Endodermal cell (in vitro differentiated cells): ENCODE measurements around the gene ZIC2. TPM values are rescaled to one million over a fixed set of nuclear protein-coding genes. Genes with fewer than 3 reads are reported as not detected.

Experiments
- DNase-seq: peaks from one replicate; pipeline ENCODE4 v3.0.0-alpha.2; 2017
- H3K27ac ChIP-seq: 2 replicates; pipeline ENCODE4 v1.5.1; 2013; ENCODE audit warnings: mild to moderate bottlenecking, low read depth, low read length, moderate library complexity
- H3K27me3 ChIP-seq: 2 replicates; pipeline ENCODE4 v1.6.1; 2013; ENCODE audit warnings: mild to moderate bottlenecking, low read length, moderate library complexity; ENCODE audit not compliant: insufficient read depth, control insufficient read depth, poor library complexity, severe bottlenecking
- H3K36me3 ChIP-seq: 2 replicates; pipeline ENCODE4 v1.7.0; 2013; ENCODE audit warnings: mild to moderate bottlenecking, low read length, moderate library complexity; ENCODE audit not compliant: control insufficient read depth, insufficient read depth
- H3K4me1 ChIP-seq: one replicate; pipeline ENCODE4 v1.7.0; 2013; ENCODE audit warnings: low read length; ENCODE audit not compliant: control insufficient read depth, insufficient read depth
- H3K4me3 ChIP-seq: 2 replicates; pipeline ENCODE4 v1.5.1; 2013; ENCODE audit warnings: mild to moderate bottlenecking, low read length, moderate library complexity
- H3K9ac ChIP-seq: 2 replicates; pipeline ENCODE4 v1.6.1; 2013; ENCODE audit warnings: mild to moderate bottlenecking, low read length, moderate library complexity; ENCODE audit not compliant: poor library complexity, severe bottlenecking; ENCODE audit errors: extremely low read depth
- H3K9me3 ChIP-seq: 2 replicates; pipeline ENCODE4 v1.6.1; 2013; ENCODE audit warnings: mild to moderate bottlenecking, low read length, moderate library complexity; ENCODE audit not compliant: control insufficient read depth
- H3K27ac Mint-ChIP-seq: 2 replicates; pipeline ENCODE4 v1.8.0; 2020; ENCODE audit warnings: mixed read lengths
- H3K27me3 Mint-ChIP-seq: 2 replicates; pipeline ENCODE4 v1.8.0; 2021; ENCODE audit warnings: mild to moderate bottlenecking, mixed read lengths; ENCODE audit not compliant: insufficient read depth
- H3K36me3 Mint-ChIP-seq: 2 replicates; pipeline ENCODE4 v1.8.0; 2020; ENCODE audit warnings: low read depth, mixed read lengths
- H3K4me1 Mint-ChIP-seq: 2 replicates; pipeline ENCODE4 v1.8.0; 2020; ENCODE audit warnings: mixed read lengths
- H3K4me3 Mint-ChIP-seq: 2 replicates; pipeline ENCODE4 v1.8.0; 2020; ENCODE audit warnings: mild to moderate bottlenecking, moderate library complexity, mixed read lengths
- H3K9me3 Mint-ChIP-seq: 2 replicates; pipeline ENCODE4 v1.8.0; 2020; ENCODE audit warnings: mild to moderate bottlenecking, mixed read lengths
- CTCF ChIP-seq: fragments of 200-600 bp; sonication (generic); conservative IDR thresholded peaks from 2 replicates; pipeline ENCODE4 v1.5.0; 2021; ENCODE audit warnings: antibody characterized with exemption, mild to moderate bottlenecking
- WGBS, 2 experiments: methylation state at CpG; one replicate each; pipeline versions ENCODE4 v1.1.5 to v1.1.7; 2013; ENCODE audit warnings: missing lambda C conversion rate in 2 of 2, mixed read lengths in 1 of 2; ENCODE audit not compliant: insufficient coverage in 1 of 2, insufficient read length in 1 of 2; 5-methylcytosine and 5-hydroxymethylcytosine counted together
- total RNA-seq, 2 donors: library from RNA; stranded (reverse); fragmentation: NEBNext Ultra II Directional in 1 of 2; extraction: Animal tissue kit (Norgen Biotek cat#: 25700) in 1 of 2; gene quantifications; 2 replicates in 1 of 2; 3 replicates in 1 of 2; pipeline ENCODE4 v1.2.1, GENCODE V29; 2021

The ZIC2 gene
- total RNA-seq, 2 donors from 2014 or later, result 182 to 301 TPM

DNA sequence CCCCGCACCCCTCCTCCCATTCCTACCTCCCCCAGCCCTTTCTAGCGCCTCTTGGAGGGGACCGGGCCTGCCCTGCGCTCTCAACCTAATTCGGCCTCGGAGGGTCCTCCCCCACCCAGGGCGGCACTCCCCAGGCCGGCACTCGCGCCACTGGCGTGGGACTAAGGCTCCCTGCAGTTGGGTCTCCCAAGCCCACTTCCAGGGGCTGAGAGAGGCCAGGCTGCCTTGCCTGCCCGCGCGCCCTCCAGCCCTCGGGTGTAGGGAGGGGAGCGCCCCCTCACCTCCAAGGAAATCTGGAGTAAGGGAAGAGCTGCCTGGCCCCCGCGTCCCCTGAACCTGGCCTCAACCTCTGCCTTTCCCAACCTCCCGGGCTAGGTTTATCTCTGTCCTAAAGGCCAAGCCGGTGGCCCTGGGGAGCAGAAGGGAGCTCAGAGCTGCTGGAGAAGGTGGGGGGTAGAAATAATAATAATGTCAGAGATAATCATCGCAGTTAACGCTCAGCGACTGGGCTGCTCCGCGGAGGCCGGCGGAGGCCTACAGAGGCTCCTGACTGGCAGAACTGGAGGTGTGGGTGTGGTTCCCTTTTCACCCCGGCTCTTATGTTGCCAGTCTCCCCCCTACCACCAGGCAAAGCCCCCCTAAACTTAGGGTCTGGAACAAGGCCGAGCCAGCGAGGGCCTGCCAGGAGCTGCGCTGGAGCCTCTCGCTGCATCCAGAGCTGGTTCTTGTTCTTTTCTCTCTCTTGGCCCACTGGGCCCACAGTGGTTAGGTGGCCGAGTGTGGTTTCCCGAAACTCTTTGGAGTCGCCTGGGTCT lies 9.6 kb downstream of the ZIC2 start:
- H3K9me3 ChIP-seq, result no peaks in the 10 kb centered on the region
- Mint-ChIP-seq H3K36me3 (peaks cover 5% of the 10 kb centered on the region), H3K4me3 (peak overlapping the region; percentile 94), H3K27me3 (peaks cover 45% of the 10 kb centered on the region), H3K9me3 (no peaks in the 10 kb centered on the region), H3K27ac (peak overlapping the region; percentile 75), H3K4me1 (peaks cover 71% of the 10 kb centered on the region)
- peak; percentile 85 for DNase-seq
- H3K27me3 ChIP-seq, result peaks cover 43% of the 10 kb centered on the region
- H3K4me3 ChIP-seq, result no peak overlapping the region
- no peak overlapping the region for H3K9ac ChIP-seq
- no peak overlapping the region for H3K27ac ChIP-seq
- 22 to 29% methylated on average over 8 to 35 of the region's 35 CpGs for WGBS, 2 experiments
- peaks cover 10% of the 10 kb centered on the region for H3K36me3 ChIP-seq
- no peak for TF ChIP-seq CTCF
- H3K4me1 ChIP-seq, result peaks cover 20% of the 10 kb centered on the region

- WGBS, 2 experiments, result 12 to 30% methylated on average over 16 to 36 of the region's 36 CpGs
- Histone ChIP-seq H3K4me1 (peaks cover 22% of the 10 kb centered on the region), H3K4me3 (no peak overlapping the region), H3K36me3 (peaks cover 2% of the 10 kb centered on the region), H3K9ac (peak overlapping the region; percentile 34), H3K9me3 (no peaks in the 10 kb centered on the region), H3K27me3 (peaks cover 51% of the 10 kb centered on the region), H3K27ac (no peak overlapping the region)
- TF ChIP-seq CTCF, result no peak
- H3K9me3 Mint-ChIP-seq, result no peaks in the 10 kb centered on the region
- peak overlapping the region; percentile 94 for H3K4me3 Mint-ChIP-seq
- no peak for DNase-seq
- H3K36me3 Mint-ChIP-seq, result no peaks in the 10 kb centered on the region
- peaks cover 50% of the 10 kb centered on the region for H3K27me3 Mint-ChIP-seq
- H3K27ac Mint-ChIP-seq, result peak overlapping the region; percentile 49
- peaks cover 71% of the 10 kb centered on the region for H3K4me1 Mint-ChIP-seq
Observed at GRCh38 chr13:99991828-99992775, 10.5 kb downstream of the ZIC2 start.

DNA sequence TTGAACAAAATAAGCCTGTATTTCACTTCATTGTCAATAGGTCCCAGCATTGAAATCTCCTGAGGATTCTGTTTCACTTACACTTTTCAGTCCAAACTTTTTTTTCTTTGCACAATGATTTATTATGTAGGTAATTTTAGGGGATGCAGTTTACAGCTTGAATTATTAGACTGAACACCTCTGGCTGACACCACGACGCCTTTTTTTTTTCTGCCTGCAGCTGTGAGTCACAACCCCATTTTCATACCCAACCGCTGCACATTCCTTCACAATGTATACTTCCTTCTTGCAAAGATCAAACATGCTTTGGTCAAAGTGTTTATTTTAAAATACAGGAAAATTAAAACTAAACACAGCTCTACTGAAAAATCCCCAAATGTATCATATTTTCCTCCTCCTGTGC lies 11.4 kb downstream of the ZIC2 start:
- Mint-ChIP-seq H3K4me1 (peaks cover 63% of the 10 kb centered on the region), H3K4me3 (no peak overlapping the region), H3K27ac (no peak overlapping the region), H3K27me3 (peaks cover 50% of the 10 kb centered on the region), H3K9me3 (no peaks in the 10 kb centered on the region), H3K36me3 (no peaks in the 10 kb centered on the region)
- WGBS, 2 experiments, result 31% methylated on average over 3 of the region's 3 CpGs; no CpG with 5 or more reads in 1 of the 2 experiments
- Histone ChIP-seq H3K4me3 (no peak overlapping the region), H3K27ac (no peak overlapping the region), H3K9ac (no peak overlapping the region), H3K4me1 (peaks cover 22% of the 10 kb centered on the region), H3K27me3 (peaks cover 51% of the 10 kb centered on the region), H3K36me3 (no peaks in the 10 kb centered on the region), H3K9me3 (no peaks in the 10 kb centered on the region)
- TF ChIP-seq CTCF, result no peak
- no peak for DNase-seq
